ENCODE measurements around the gene VPS13D.

The VPS13D gene

GRCh38 chr1:12473596-12474362 lies 243.9 kb downstream of the VPS13D start:
- DNase-seq, result no peak

GRCh38 chr1:12475101-12475500 lies 245.3 kb downstream of the VPS13D start:
- DNase-seq, result no peak

GRCh38 chr1:12475530-12475934 lies 245.7 kb downstream of the VPS13D start:
- no peak for DNase-seq

GRCh38 chr1:12475947-12476346 lies 246.1 kb downstream of the VPS13D start:
- no peak for DNase-seq

GRCh38 chr1:12477314-12477713 lies 247.5 kb downstream of the VPS13D start:
- DNase-seq, result no peak

GRCh38 chr1:12477936-12478611 lies 248.2 kb downstream of the VPS13D start:
- peak; percentile 98 for DNase-seq

- no peak for DNase-seq
Measured at GRCh38 chr1:12478612-12478985, 248.8 kb downstream of the VPS13D start.

- DNase-seq, result no peak
Measured at GRCh38 chr1:12479311-12479710, 249.5 kb downstream of the VPS13D start.

- no peak for DNase-seq
Measured at GRCh38 chr1:12480041-12480440, 250.2 kb downstream of the VPS13D start.

- DNase-seq, result no peak
Measured at GRCh38 chr1:12480748-12481362, 251.0 kb downstream of the VPS13D start.

GRCh38 chr1:12481928-12482327 lies 252.1 kb downstream of the VPS13D start:
- DNase-seq, result no peak

GRCh38 chr1:12482988-12483387 lies 253.2 kb downstream of the VPS13D start:
- no peak for DNase-seq

GRCh38 chr1:12485231-12486058 lies 255.6 kb downstream of the VPS13D start:
- no peak for DNase-seq

- no peak for DNase-seq
Measured at GRCh38 chr1:12486059-12486341, 256.2 kb downstream of the VPS13D start.

GRCh38 chr1:12486401-12487005 lies 256.7 kb downstream of the VPS13D start:
- no peak for DNase-seq

GRCh38 chr1:12487520-12487919 lies 257.7 kb downstream of the VPS13D start:
- DNase-seq, result no peak

- DNase-seq, result no peak
Measured at GRCh38 chr1:12488666-12489354, 259.0 kb downstream of the VPS13D start.

- DNase-seq, result no peak
Measured at GRCh38 chr1:12490532-12491142, 260.8 kb downstream of the VPS13D start.

GRCh38 chr1:12491656-12492055 lies 261.8 kb downstream of the VPS13D start:
- DNase-seq, result no peak

- no peak for DNase-seq
Measured at GRCh38 chr1:12495725-12496124, 265.9 kb downstream of the VPS13D start.

GRCh38 chr1:12496154-12496961 lies 266.5 kb downstream of the VPS13D start:
- no peak for DNase-seq

Measured in NCI-H2227 treated with DMSO at 0.1 percent for 48 hours (cell line).